ENCODE results near the gene ASB15.
A peak's percentile ranks its signal among the peaks of the same experiment; 100 is the strongest.

The ASB15 gene

DNA sequence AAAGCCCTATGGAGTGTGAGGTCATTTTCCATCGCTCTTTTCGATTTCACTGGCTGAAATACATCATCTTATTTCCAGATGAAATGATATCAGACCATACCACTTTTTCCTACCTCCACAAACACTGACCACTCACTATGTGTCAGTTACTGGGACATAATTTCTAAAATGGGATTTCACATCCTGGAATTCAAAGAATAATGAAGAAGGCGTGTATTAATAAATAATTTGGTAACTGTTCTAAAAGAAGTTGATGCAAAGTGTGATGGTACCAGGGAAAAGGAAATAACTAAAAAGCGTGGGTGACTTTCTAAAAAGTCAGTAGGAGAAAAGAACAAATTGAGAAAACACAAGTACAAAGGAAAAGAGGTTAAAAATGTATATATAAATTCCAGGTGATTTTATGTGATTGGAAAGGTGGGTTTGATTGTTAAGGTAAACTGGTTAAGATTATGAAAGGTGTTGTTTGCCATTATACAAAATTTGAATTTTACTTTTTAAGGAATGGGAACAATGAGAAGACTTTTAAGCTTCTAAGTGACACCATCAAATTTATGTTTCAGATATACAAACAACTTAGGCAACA lies 43.2 kb upstream of the ASB15 start:
- no peaks in the 10 kb centered on the region for H3K4me1 ChIP-seq (ENCODE audit: insufficient read depth, insufficient read length)
- peak overlapping the region; percentile 3 for H3K4me3 ChIP-seq (ENCODE audit: insufficient read length, low read depth)
- no peak for DNase-seq (ENCODE audit: low read depth, low spot score)
- no peaks in the 10 kb centered on the region for H3K9me3 ChIP-seq (ENCODE audit: insufficient read depth, low read length)
- peak overlapping the region; percentile 39 for H3K9ac ChIP-seq (ENCODE audit: insufficient read length, low read depth)
- H3K27me3 ChIP-seq (ENCODE audit: insufficient read depth, insufficient read length) = no peaks in the 10 kb centered on the region
- peaks cover 9% of the 10 kb centered on the region for H3K36me3 ChIP-seq (ENCODE audit: insufficient read depth, insufficient read length, low read length)
- TF ChIP-seq SUZ12 (IDR thresholded peaks at IDR 0.05; ENCODE audit: extremely low read depth, insufficient read depth, insufficient read length) (no peak), ZNF274 (IDR thresholded peaks at IDR 0.05; ENCODE audit: low read depth, low read length) (no peak), YY1 (IDR thresholded peaks at IDR 0.05; ENCODE audit: insufficient read depth, insufficient read length) (no peak)

GRCh38 chr7:123562121-123562520 lies 39.5 kb upstream of the ASB15 start:
- H3K9ac ChIP-seq (ENCODE audit: insufficient read length, low read depth) = no peak overlapping the region
- H3K9me3 ChIP-seq (ENCODE audit: insufficient read depth, low read length) = no peaks in the 10 kb centered on the region
- no peak for DNase-seq (ENCODE audit: low read depth, low spot score)
- H3K36me3 ChIP-seq (ENCODE audit: insufficient read depth, insufficient read length, low read length) = no peaks in the 10 kb centered on the region
- H3K4me1 ChIP-seq (ENCODE audit: insufficient read depth, insufficient read length) = no peaks in the 10 kb centered on the region
- TF ChIP-seq ZNF274 (IDR thresholded peaks at IDR 0.05; ENCODE audit: low read depth, low read length) = no peak
- no peaks in the 10 kb centered on the region for H3K27me3 ChIP-seq (ENCODE audit: insufficient read depth, insufficient read length)
- H3K4me3 ChIP-seq (ENCODE audit: insufficient read length, low read depth) = no peak overlapping the region

GRCh38 chr7:123569352-123570010 lies 32.1 kb upstream of the ASB15 start:
- Histone ChIP-seq H3K4me3 (ENCODE audit: insufficient read length, low read depth) (no peak overlapping the region), H3K36me3 (ENCODE audit: insufficient read depth, insufficient read length, low read length) (no peaks in the 10 kb centered on the region), H3K9ac (ENCODE audit: insufficient read length, low read depth) (no peak overlapping the region), H3K4me1 (ENCODE audit: insufficient read depth, insufficient read length) (no peaks in the 10 kb centered on the region), H3K27me3 (ENCODE audit: insufficient read depth, insufficient read length) (no peaks in the 10 kb centered on the region), H3K9me3 (ENCODE audit: insufficient read depth, low read length) (no peaks in the 10 kb centered on the region)
- DNase-seq (ENCODE audit: low read depth, low spot score) = no peak
- TF ChIP-seq YY1 (IDR thresholded peaks at IDR 0.05; ENCODE audit: insufficient read depth, insufficient read length) (no peak), ZNF274 (IDR thresholded peaks at IDR 0.05; ENCODE audit: low read depth, low read length) (no peak), SUZ12 (IDR thresholded peaks at IDR 0.05; ENCODE audit: extremely low read depth, insufficient read depth, insufficient read length) (no peak)

- Histone ChIP-seq H3K9me3 (ENCODE audit: insufficient read depth, low read length) (no peaks in the 10 kb centered on the region), H3K27me3 (ENCODE audit: insufficient read depth, insufficient read length) (no peaks in the 10 kb centered on the region), H3K4me3 (ENCODE audit: insufficient read length, low read depth) (no peak overlapping the region), H3K9ac (ENCODE audit: insufficient read length, low read depth) (no peak overlapping the region), H3K36me3 (ENCODE audit: insufficient read depth, insufficient read length, low read length) (no peaks in the 10 kb centered on the region), H3K4me1 (ENCODE audit: insufficient read depth, insufficient read length) (no peaks in the 10 kb centered on the region)
- no peak for TF ChIP-seq SUZ12 (IDR thresholded peaks at IDR 0.05; ENCODE audit: extremely low read depth, insufficient read depth, insufficient read length)
- no peak for TF ChIP-seq ZNF274 (IDR thresholded peaks at IDR 0.05; ENCODE audit: low read depth, low read length)
- TF ChIP-seq YY1 (IDR thresholded peaks at IDR 0.05; ENCODE audit: insufficient read depth, insufficient read length) = no peak
- no peak for DNase-seq (ENCODE audit: low read depth, low spot score)
These were observed 31.0 kb upstream of the ASB15 start for GRCh38 chr7:123570390-123571182.

DNA sequence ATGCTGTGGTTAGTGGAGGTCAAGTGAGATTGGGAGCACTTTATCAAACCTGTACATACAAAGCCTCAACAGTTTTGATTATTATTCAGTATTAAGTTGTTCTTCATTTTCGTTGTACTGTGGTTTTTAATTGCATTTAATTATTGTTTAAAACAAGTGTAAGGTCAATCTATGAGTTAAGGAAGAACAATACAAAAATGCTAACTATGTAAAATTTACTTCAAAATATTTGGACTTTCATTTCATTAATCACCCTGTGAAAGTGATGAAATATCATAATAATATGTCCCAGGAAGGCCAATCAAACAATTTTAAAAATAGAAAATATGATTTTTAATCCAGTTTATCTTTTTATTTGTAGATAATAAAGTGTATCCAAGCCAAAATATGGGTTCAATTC lies 30.4 kb upstream of the ASB15 start:
- no peaks in the 10 kb centered on the region for H3K27me3 ChIP-seq (ENCODE audit: insufficient read depth, insufficient read length)
- no peaks in the 10 kb centered on the region for H3K9me3 ChIP-seq (ENCODE audit: insufficient read depth, low read length)
- no peak for DNase-seq (ENCODE audit: low read depth, low spot score)
- no peak for TF ChIP-seq YY1 (IDR thresholded peaks at IDR 0.05; ENCODE audit: insufficient read depth, insufficient read length)
- TF ChIP-seq ZNF274 (IDR thresholded peaks at IDR 0.05; ENCODE audit: low read depth, low read length) = no peak
- no peak for TF ChIP-seq SUZ12 (IDR thresholded peaks at IDR 0.05; ENCODE audit: extremely low read depth, insufficient read depth, insufficient read length)
- no peaks in the 10 kb centered on the region for H3K36me3 ChIP-seq (ENCODE audit: insufficient read depth, insufficient read length, low read length)
- H3K9ac ChIP-seq (ENCODE audit: insufficient read length, low read depth) = no peak overlapping the region
- H3K4me1 ChIP-seq (ENCODE audit: insufficient read depth, insufficient read length) = no peaks in the 10 kb centered on the region
- H3K4me3 ChIP-seq (ENCODE audit: insufficient read length, low read depth) = no peak overlapping the region

- H3K36me3 ChIP-seq (ENCODE audit: insufficient read depth, insufficient read length, low read length) = no peaks in the 10 kb centered on the region
- H3K9me3 ChIP-seq (ENCODE audit: insufficient read depth, low read length) = no peaks in the 10 kb centered on the region
- no peaks in the 10 kb centered on the region for H3K27me3 ChIP-seq (ENCODE audit: insufficient read depth, insufficient read length)
- no peak overlapping the region for H3K4me3 ChIP-seq (ENCODE audit: insufficient read length, low read depth)
- TF ChIP-seq YY1 (IDR thresholded peaks at IDR 0.05; ENCODE audit: insufficient read depth, insufficient read length) (no peak), SUZ12 (IDR thresholded peaks at IDR 0.05; ENCODE audit: extremely low read depth, insufficient read depth, insufficient read length) (no peak), ZNF274 (IDR thresholded peaks at IDR 0.05; ENCODE audit: low read depth, low read length) (no peak)
- H3K9ac ChIP-seq (ENCODE audit: insufficient read length, low read depth) = no peak overlapping the region
- H3K4me1 ChIP-seq (ENCODE audit: insufficient read depth, insufficient read length) = no peaks in the 10 kb centered on the region
- DNase-seq (ENCODE audit: low read depth, low spot score) = no peak
These were observed 29.9 kb upstream of the ASB15 start for GRCh38 chr7:123571684-123572083.

DNA sequence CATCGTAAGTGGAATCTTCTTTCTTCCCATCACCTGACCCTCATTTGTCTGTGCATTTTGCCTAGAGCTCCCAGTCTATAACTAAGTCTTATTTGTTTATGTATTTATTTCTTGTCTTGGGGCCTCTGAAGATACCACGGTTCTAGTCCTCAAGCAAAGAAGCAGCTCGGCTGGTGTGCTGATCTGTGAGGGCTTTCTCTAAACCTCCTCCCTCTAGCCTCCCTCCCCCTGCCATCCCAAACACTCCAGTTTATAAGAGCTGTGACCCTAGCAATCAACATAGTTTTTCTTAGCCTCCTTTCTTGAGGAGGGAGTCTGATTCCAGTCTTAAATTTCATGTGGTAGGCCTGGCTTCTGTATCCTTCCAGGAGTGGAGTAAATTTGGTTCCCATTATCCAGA lies 28.3 kb upstream of the ASB15 start:
- no peaks in the 10 kb centered on the region for H3K9me3 ChIP-seq (ENCODE audit: insufficient read depth, low read length)
- H3K27me3 ChIP-seq (ENCODE audit: insufficient read depth, insufficient read length) = no peaks in the 10 kb centered on the region
- no peaks in the 10 kb centered on the region for H3K4me1 ChIP-seq (ENCODE audit: insufficient read depth, insufficient read length)
- H3K4me3 ChIP-seq (ENCODE audit: insufficient read length, low read depth) = no peak overlapping the region
- H3K9ac ChIP-seq (ENCODE audit: insufficient read length, low read depth) = no peak overlapping the region
- DNase-seq (ENCODE audit: low read depth, low spot score) = no peak
- TF ChIP-seq YY1 (IDR thresholded peaks at IDR 0.05; ENCODE audit: insufficient read depth, insufficient read length) (no peak), ZNF274 (IDR thresholded peaks at IDR 0.05; ENCODE audit: low read depth, low read length) (no peak), SUZ12 (IDR thresholded peaks at IDR 0.05; ENCODE audit: extremely low read depth, insufficient read depth, insufficient read length) (no peak)
- H3K36me3 ChIP-seq (ENCODE audit: insufficient read depth, insufficient read length, low read length) = no peaks in the 10 kb centered on the region

All from NT2/D1 (cell line).